Parathyroid adenoma (tissue), 2 donors: Measurements from ENCODE around the gene EML3.

Experiments used
- H2AFZ ChIP-seq: fragments of 300-600 bp; sonication (generic); one replicate; pipeline ENCODE4 v1.7.0; 2017; ENCODE audit warnings: antibody characterized with exemption, mild to moderate bottlenecking
- H3K27ac ChIP-seq: fragments of 300-600 bp; sonication (generic); one replicate; pipeline ENCODE4 v1.7.0; 2017
- H3K27me3 ChIP-seq: fragments of 300-600 bp; sonication (generic); one replicate; pipeline ENCODE4 v1.7.0; 2017; ENCODE audit warnings: low read length; ENCODE audit not compliant: control insufficient read depth, insufficient read depth
- H3K36me3 ChIP-seq: fragments of 300-600 bp; sonication (generic); one replicate; pipeline ENCODE4 v1.7.0; 2017; ENCODE audit warnings: low read length; ENCODE audit not compliant: control insufficient read depth, insufficient read depth
- H3K4me1 ChIP-seq: fragments of 300-600 bp; sonication (generic); one replicate; pipeline ENCODE4 v1.7.0; 2017; ENCODE audit warnings: control low read depth
- H3K4me2 ChIP-seq: fragments of 300-600 bp; sonication (generic); one replicate; pipeline ENCODE4 v1.7.0; 2017; ENCODE audit warnings: low read length
- H3K4me3 ChIP-seq: fragments of 300-600 bp; sonication (generic); one replicate; pipeline ENCODE4 v1.7.0; 2017; ENCODE audit warnings: low read depth, low read length
- H3K79me2 ChIP-seq: fragments of 300-600 bp; sonication (generic); one replicate; pipeline ENCODE4 v1.7.0; 2017; ENCODE audit warnings: control low read depth
- H3K9ac ChIP-seq: fragments of 300-600 bp; sonication (generic); one replicate; pipeline ENCODE4 v1.7.0; 2017; ENCODE audit warnings: mild to moderate bottlenecking
- H3K9me3 ChIP-seq: fragments of 300-600 bp; sonication (generic); one replicate; pipeline ENCODE4 v1.7.0; 2017; ENCODE audit warnings: low read length; ENCODE audit not compliant: control insufficient read depth
- TF ChIP-seq, protein P1 (sequence below): fragments of 300-600 bp; sonication (generic); IDR thresholded peaks from one replicate; pipeline ENCODE4 v1.7.0; 2017; ENCODE audit warnings: antibody characterized with exemption, mild to moderate bottlenecking
- donor health status: primary hyperparathyroidism.

EML3 gene

GRCh38 chr11:62578541-62578940 lies 34.0 kb downstream of the EML3 start:
- Histone ChIP-seq H3K4me1 (no peaks in the 10 kb centered on the region), H3K27me3 (no peaks in the 10 kb centered on the region), H3K79me2 (no peaks in the 10 kb centered on the region), H3K9ac (no peak overlapping the region), H3K9me3 (no peaks in the 10 kb centered on the region), H3K27ac (no peak overlapping the region), H2AFZ (no peak overlapping the region), H3K4me2 (no peak overlapping the region), H3K36me3 (no peaks in the 10 kb centered on the region), H3K4me3 (no peak overlapping the region)
- TF ChIP-seq, protein P1, sequence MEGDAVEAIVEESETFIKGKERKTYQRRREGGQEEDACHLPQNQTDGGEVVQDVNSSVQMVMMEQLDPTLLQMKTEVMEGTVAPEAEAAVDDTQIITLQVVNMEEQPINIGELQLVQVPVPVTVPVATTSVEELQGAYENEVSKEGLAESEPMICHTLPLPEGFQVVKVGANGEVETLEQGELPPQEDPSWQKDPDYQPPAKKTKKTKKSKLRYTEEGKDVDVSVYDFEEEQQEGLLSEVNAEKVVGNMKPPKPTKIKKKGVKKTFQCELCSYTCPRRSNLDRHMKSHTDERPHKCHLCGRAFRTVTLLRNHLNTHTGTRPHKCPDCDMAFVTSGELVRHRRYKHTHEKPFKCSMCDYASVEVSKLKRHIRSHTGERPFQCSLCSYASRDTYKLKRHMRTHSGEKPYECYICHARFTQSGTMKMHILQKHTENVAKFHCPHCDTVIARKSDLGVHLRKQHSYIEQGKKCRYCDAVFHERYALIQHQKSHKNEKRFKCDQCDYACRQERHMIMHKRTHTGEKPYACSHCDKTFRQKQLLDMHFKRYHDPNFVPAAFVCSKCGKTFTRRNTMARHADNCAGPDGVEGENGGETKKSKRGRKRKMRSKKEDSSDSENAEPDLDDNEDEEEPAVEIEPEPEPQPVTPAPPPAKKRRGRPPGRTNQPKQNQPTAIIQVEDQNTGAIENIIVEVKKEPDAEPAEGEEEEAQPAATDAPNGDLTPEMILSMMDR, result no peak

- peak overlapping the region; percentile 69 for H3K27ac ChIP-seq
- H3K36me3 ChIP-seq, result no peaks in the 10 kb centered on the region
- H3K9ac ChIP-seq, result no peak overlapping the region
- no peak overlapping the region for H3K4me3 ChIP-seq
- TF ChIP-seq, protein P1, result no peak
- H3K4me1 ChIP-seq, result no peaks in the 10 kb centered on the region
- no peak overlapping the region for H2AFZ ChIP-seq
- H3K9me3 ChIP-seq, result no peaks in the 10 kb centered on the region
- H3K79me2 ChIP-seq, result no peaks in the 10 kb centered on the region
- no peak overlapping the region for H3K4me2 ChIP-seq
- no peaks in the 10 kb centered on the region for H3K27me3 ChIP-seq
Measured at GRCh38 chr11:62577046-62577714, 35.4 kb downstream of the EML3 start.

- Histone ChIP-seq H3K4me1 (no peaks in the 10 kb centered on the region), H3K36me3 (no peaks in the 10 kb centered on the region), H3K9ac (no peak overlapping the region), H3K4me2 (no peak overlapping the region), H3K4me3 (no peak overlapping the region), H3K27me3 (no peaks in the 10 kb centered on the region), H3K79me2 (no peaks in the 10 kb centered on the region), H3K9me3 (no peaks in the 10 kb centered on the region), H2AFZ (no peak overlapping the region), H3K27ac (peak overlapping the region; percentile 69)
- TF ChIP-seq, protein P1, result no peak
Measured at GRCh38 chr11:62575837-62576236, 36.7 kb downstream of the EML3 start.

DNA sequence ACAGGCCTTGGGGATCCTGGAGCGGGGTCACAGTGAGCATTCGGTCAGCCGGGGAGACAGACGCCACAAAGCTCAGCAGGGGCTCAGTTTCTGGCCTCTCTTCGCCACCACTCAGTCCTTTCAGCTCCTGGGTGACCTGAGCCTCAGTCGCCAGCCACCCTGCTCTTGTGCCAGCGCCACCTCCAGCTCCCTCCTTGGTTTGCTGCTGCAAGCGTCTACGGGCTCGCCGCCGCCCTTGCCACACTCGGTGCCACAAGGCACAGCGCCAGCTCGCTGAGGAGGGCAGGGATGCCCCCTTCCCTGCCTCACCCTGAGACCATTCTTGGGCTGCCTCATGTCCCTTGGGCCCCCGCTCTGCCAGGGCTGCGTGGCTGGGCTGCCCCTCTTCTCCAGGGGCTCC lies 37.4 kb downstream of the EML3 start:
- Histone ChIP-seq H3K9me3 (no peaks in the 10 kb centered on the region), H3K27me3 (no peaks in the 10 kb centered on the region), H3K4me2 (peak overlapping the region; percentile 75), H3K9ac (no peak overlapping the region), H3K79me2 (no peaks in the 10 kb centered on the region), H2AFZ (no peak overlapping the region), H3K4me3 (no peak overlapping the region), H3K27ac (peak overlapping the region; percentile 29), H3K4me1 (no peaks in the 10 kb centered on the region), H3K36me3 (no peaks in the 10 kb centered on the region)
- TF ChIP-seq, protein P1, result no peak
